ENCODE data around the gene ZP3.
"Not testable (repeated sequence)": the region's sequence is repeated elsewhere in the genome, so short reads cannot be mapped to it uniquely, and the experiment has no call there.

The ZP3 gene

GRCh38 chr7:76424413-76425111 lies at the start of gene ZP3:
ZP3 (plus strand) TSS chr7:76424950; CDS start chr7:76424965, 15 bp downstream.
- no peak for DNase-seq

- DNase-seq, result no peak
Measured at GRCh38 chr7:76375251-76375650, 49.5 kb upstream of the ZP3 start.

GRCh38 chr7:76377186-76377918 lies 47.4 kb upstream of the ZP3 start:
- no peak for DNase-seq

GRCh38 chr7:76380623-76380966 lies 44.2 kb upstream of the ZP3 start:
- DNase-seq, result no peak

GRCh38 chr7:76381814-76382213 lies 42.9 kb upstream of the ZP3 start:
- no peak for DNase-seq

GRCh38 chr7:76383089-76383944 lies 41.4 kb upstream of the ZP3 start:
- DNase-seq, result no peak

GRCh38 chr7:76386691-76387260 lies 38.0 kb upstream of the ZP3 start:
- DNase-seq, result no peak

- DNase-seq, result not testable (repeated sequence)
Measured at GRCh38 chr7:76387789-76388188, 37.0 kb upstream of the ZP3 start.

GRCh38 chr7:76390092-76390491 lies 34.7 kb upstream of the ZP3 start:
- no peak for DNase-seq

- DNase-seq, result no peak
Measured at GRCh38 chr7:76392531-76393115, 32.1 kb upstream of the ZP3 start.

GRCh38 chr7:76393116-76394031 lies 31.4 kb upstream of the ZP3 start:
- DNase-seq, result peak; percentile 90 to 92

- no peak for DNase-seq
Measured at GRCh38 chr7:76394957-76395356, 29.8 kb upstream of the ZP3 start.

- DNase-seq, result not testable (repeated sequence)
Measured at GRCh38 chr7:76395605-76395964, 29.2 kb upstream of the ZP3 start.

GRCh38 chr7:76395965-76396726 lies 28.6 kb upstream of the ZP3 start:
- DNase-seq, result no peak

GRCh38 chr7:76396864-76397263 lies 27.9 kb upstream of the ZP3 start:
- no peak for DNase-seq

GRCh38 chr7:76397409-76398183 lies 27.2 kb upstream of the ZP3 start:
- DNase-seq, result peak; percentile 86 to 90

- DNase-seq, result no peak
Measured at GRCh38 chr7:76400248-76400647, 24.5 kb upstream of the ZP3 start.

- not testable (repeated sequence) for DNase-seq
Measured at GRCh38 chr7:76403097-76403496, 21.7 kb upstream of the ZP3 start.

- DNase-seq, result no peak
Measured at GRCh38 chr7:76403780-76404494, 20.8 kb upstream of the ZP3 start.

GRCh38 chr7:76405738-76406137 lies 19.0 kb upstream of the ZP3 start:
- no peak for DNase-seq

Measured in activated CD4-positive, alpha-beta T cell treated with anti-CD3 and anti-CD28 coated beads, Interleukin-2, amount 50 U/mL, for 48 hours (primary cell).